K562 (cell line): ENCODE results near the gene ADD1. TPM values are rescaled to one million over a fixed set of nuclear protein-coding genes. Genes with fewer than 3 reads are reported as not detected.
"Not testable (repeated sequence)": the region's sequence is repeated elsewhere in the genome, so short reads cannot be mapped to it uniquely, and the experiment has no call there.

ENCODE experiments used
- ATAC-seq: fragments of 200-7000 bp; cut with Tn5 transposase; 3 replicates; pipeline ENCODE4 v1.9.1; 2020; ENCODE audit warnings: moderate library complexity
- BruUV-seq: library from RNA; stranded (reverse); fragments of 400-500 nt; replicated peaks from 2 replicates; lab custom pipeline; 2021; lab: Mats Ljungman, UMichigan
- CTCF ChIA-PET: fragments of 300-600 bp; formaldehyde crosslinking; extraction: SDS; loops from one replicate; lab custom pipeline; 2021; ENCODE audit warnings: low intra/inter-chr PET ratio; lab: Yijun Ruan, JAX
- POLR2A ChIA-PET: fragments of 300-600, 350-650 bp; sonication (Branson Sonifier 250); formaldehyde crosslinking; extraction: SDS; loops from one replicate; lab custom pipeline; 2021; ENCODE audit warnings: antibody characterized with exemption, inconsistent platforms; lab: Yijun Ruan, JAX
- DNase-seq, 4 experiments: peaks; one replicate each; pipeline versions ENCODE4 v3.0.0 to v3.0.0-alpha.2; 2011 to 2018; ENCODE audit warnings: low spot score in 3 of 4, mixed read lengths in 3 of 4; ENCODE audit errors: extremely low read depth in 1 of 4
- FAIRE-seq: peaks from 2 replicates; lab custom pipeline; 2011; peaks lifted over from hg19 to GRCh38; lab: Jason Lieb, UNC
- H2AFZ ChIP-seq: 2 replicates; pipeline ENCODE4 v1.6.0; 2011; ENCODE audit warnings: low read depth, low read length, control low read depth, inconsistent platforms
- H3K27ac ChIP-seq: fragments of 200-600 bp; 3 replicates; pipeline ENCODE4 v1.8.0; 2011; ENCODE audit warnings: low read depth, mild to moderate bottlenecking, control low read depth, inconsistent platforms, low read length, moderate library complexity, mixed read lengths; ENCODE audit errors: extremely low read depth
- H3K27me3 ChIP-seq, 2 experiments: fragments of 300-600 bp in 1 of 2; 2 replicates in 1 of 2; 3 replicates in 1 of 2; pipeline versions ENCODE4 v1.6.0 to v1.8.0; 2011; ENCODE audit warnings: inconsistent platforms in 2 of 2, low read length in 2 of 2, mild to moderate bottlenecking in 1 of 2, mixed read lengths in 1 of 2, moderate library complexity in 1 of 2; ENCODE audit not compliant: control insufficient read depth in 2 of 2, insufficient read depth in 2 of 2
- H3K36me3 ChIP-seq: fragments of 300-600 bp; 3 replicates; pipeline ENCODE4 v1.8.0; 2011; ENCODE audit warnings: mild to moderate bottlenecking, low read length, inconsistent platforms; ENCODE audit not compliant: control insufficient read depth, insufficient read depth
- H3K4me1 ChIP-seq, 2 experiments: fragments of 200-600 bp in 1 of 2; replicated peaks in 1 of 2; 2 replicates in 1 of 2; 3 replicates in 1 of 2; pipeline versions ENCODE4 v1.5.1 to v1.8.0; 2011; ENCODE audit warnings: inconsistent platforms in 2 of 2, low read length in 2 of 2, mild to moderate bottlenecking in 1 of 2, mixed read lengths in 1 of 2, moderate library complexity in 1 of 2; ENCODE audit not compliant: control insufficient read depth in 2 of 2, insufficient read depth in 2 of 2
- H3K4me2 ChIP-seq: 2 replicates; pipeline ENCODE4 v1.6.1; 2011; ENCODE audit warnings: low read length, control low read depth, inconsistent platforms, mixed read lengths; ENCODE audit not compliant: insufficient read depth
- H3K4me3 ChIP-seq: fragments of 200-600 bp; sonication (generic), shearing (Covaris generic); 2 replicates; pipeline ENCODE4 v1.5.1; 2016; ENCODE audit warnings: control low read depth, inconsistent platforms
- H3K79me2 ChIP-seq: fragments of 200-600 bp; 3 replicates; pipeline ENCODE4 v1.8.0; 2011; ENCODE audit warnings: low read length, inconsistent platforms; ENCODE audit not compliant: control insufficient read depth, insufficient read depth
- H3K9ac ChIP-seq, 2 experiments: 2 replicates each; pipeline versions ENCODE4 v1.6.0 to v1.6.1; 2011; ENCODE audit warnings: low read depth in 2 of 2, low read length in 2 of 2, control low read depth in 1 of 2, inconsistent platforms in 1 of 2, mild to moderate bottlenecking in 1 of 2, mixed read lengths in 1 of 2; ENCODE audit not compliant: insufficient read depth in 1 of 2
- H3K9me1 ChIP-seq: one replicate; pipeline ENCODE4 v1.6.0; 2011; ENCODE audit warnings: inconsistent platforms, mild to moderate bottlenecking, low read length, moderate library complexity; ENCODE audit not compliant: control insufficient read depth, insufficient read depth
- H3K9me3 ChIP-seq: replicated peaks from 2 replicates; pipeline ENCODE4 v1.5.1; 2011; ENCODE audit warnings: low read depth, low read length, inconsistent platforms; ENCODE audit not compliant: control insufficient read depth, insufficient read depth
- H4K20me1 ChIP-seq: replicated peaks from 2 replicates; pipeline ENCODE4 v1.6.1; 2011; ENCODE audit warnings: low read length, inconsistent platforms, mixed read lengths; ENCODE audit not compliant: control insufficient read depth, insufficient read depth
- NFE2 ChIP-seq: IDR thresholded peaks from 2 replicates; pipeline ENCODE4 v1.6.1; 2014; ENCODE audit warnings: antibody characterized with exemption, low read depth
- SMAD4 ChIP-seq: fragments of 250-450 bp; sonication (Bioruptor Pico); conservative IDR thresholded peaks from 2 replicates; pipeline ENCODE4 v1.8.0; 2021; ENCODE audit warnings: inconsistent platforms, mild to moderate bottlenecking, moderate library complexity
- WGBS: fragments of 100-300 bp; shearing (Covaris generic); methylation state at CpG from one replicate; pipeline ENCODE4 v1.1.6; 2016; ENCODE audit warnings: low coverage, mixed read lengths; ENCODE audit not compliant: insufficient coverage; ENCODE audit errors: missing lambda C conversion rate; 5-methylcytosine and 5-hydroxymethylcytosine counted together
- in situ Hi-C: fragments of 300-500 bp; cut with MboI; formaldehyde crosslinking; loops from 4 replicates; pipeline ENCODE4 v1.15.0; 2018; ENCODE audit warnings: inconsistent platforms, mixed read lengths
- intact Hi-C: fragments of 100-400 bp; cut with micrococcal nuclease; formaldehyde crosslinking; loops from 2 replicates; pipeline ENCODE4 v1.14.2; 2022
- polyA plus RNA-seq, 8 experiments: library from polyadenylated mRNA; depleted of rRNA in 4 of 8; stranded (reverse) in 5 of 8; unstranded in 3 of 8; fragments of >200 nt; fragmentation: Nextera tagmentation in 2 of 8; fragmentation: Illumina TruSeq in 1 of 8; extraction: Ambion mirVana in 2 of 8; extraction: Trizol in 1 of 8; gene quantifications; 2 replicates each; pipeline versions ENCODE4 v1.2.1 to v1.2.3, GENCODE V29; 2011 to 2014; ENCODE audit warnings: inconsistent platforms in 1 of 8, missing spikeins in 1 of 8
- total RNA-seq, 7 experiments: library from RNA; depleted of rRNA in 6 of 7; stranded (reverse); fragments of >200 nt in 6 of 7; fragmentation: Illumina TruSeq in 2 of 7; extraction: Trizol in 2 of 7; gene quantifications; 2 replicates each; pipeline versions ENCODE4 v1.2.1 to v1.2.3, GENCODE V29; 2011 to 2021; ENCODE audit warnings: low replicate concordance in 1 of 7
- TF ChIP-seq, protein P1 (sequence below): sonication (generic); formaldehyde crosslinking; IDR thresholded peaks from 2 replicates; pipeline ENCODE4 v1.8.1; 2022; ENCODE audit warnings: missing genetic modification reagents
- TF ChIP-seq, protein P2 (sequence below): sonication (generic); formaldehyde crosslinking; IDR thresholded peaks from 2 replicates; pipeline ENCODE4 v1.4.0; 2020; ENCODE audit warnings: mild to moderate bottlenecking, missing genetic modification reagents
- TF ChIP-seq, protein P3 (sequence below): fragments of 200-800 bp; sonication (Bioruptor generic); IDR thresholded peaks from 2 replicates; pipeline ENCODE4 v1.6.1; 2017; ENCODE audit warnings: missing genetic modification characterization, missing compliant biosample characterization

Gene ADD1
- total and polyA plus RNA-seq, 9 of the 15 experiments (the other 6 are each of a cell fraction or from before 2014, with no cell fraction given) = 17.5 to 153 (median 74.0) TPM

DNA sequence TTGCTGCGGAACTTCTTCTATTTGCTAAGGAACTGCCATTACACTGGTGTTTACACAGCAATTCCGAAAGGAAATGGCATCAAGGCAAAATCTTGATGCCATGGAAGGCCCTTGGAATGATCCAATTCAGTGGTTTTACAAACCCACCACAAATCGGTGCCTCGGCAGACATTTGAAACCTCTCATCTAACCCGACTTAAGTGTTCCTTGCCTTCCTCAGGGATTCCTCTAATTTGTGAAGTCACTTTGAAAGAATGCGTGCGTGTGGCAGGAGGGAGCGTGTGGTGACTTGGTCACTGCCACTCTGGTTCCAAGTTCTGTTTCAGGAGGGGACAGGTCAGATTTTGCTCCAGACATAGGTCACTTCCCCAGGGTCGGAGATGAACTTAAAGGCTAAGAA is 114.8 kb downstream of the ADD1 start:
- 83% methylated on average over 9 of the region's 9 CpGs for WGBS
- H3K4me1 ChIP-seq = peaks cover 7 to 11% of the 10 kb centered on the region in 2 experiments; a peak in 3 of 5 replicates
- ChIA-PET CTCF (no interaction called here), POLR2A (no interaction called here)
- in situ Hi-C loops (no loop called here), intact Hi-C loops (no loop called here)
- no peak for ATAC-seq
- H3K9me3 ChIP-seq = peaks cover 8% of the 10 kb centered on the region
- H3K27me3 ChIP-seq = no peaks in the 10 kb centered on the region
- FAIRE-seq = no peak
- H3K4me3 ChIP-seq = no peak overlapping the region
- no peaks in the 10 kb centered on the region for H3K9me1 ChIP-seq
- H3K36me3 ChIP-seq = peaks cover 73% of the 10 kb centered on the region
- peaks cover 67% of the 10 kb centered on the region for H3K79me2 ChIP-seq
- BruUV-seq = no TSS peak
- H3K4me2 ChIP-seq = no peak overlapping the region
- DNase-seq = no peak
- peaks cover 15% of the 10 kb centered on the region for H4K20me1 ChIP-seq
- H2AFZ ChIP-seq = no peak overlapping the region
- H3K9ac ChIP-seq = no peak overlapping the region
- H3K27ac ChIP-seq = no peak overlapping the region
- no peak for TF ChIP-seq NFE2
- TF ChIP-seq SMAD4 (CRISPR knock-in tag) = no peak
- TF ChIP-seq, protein P1, sequence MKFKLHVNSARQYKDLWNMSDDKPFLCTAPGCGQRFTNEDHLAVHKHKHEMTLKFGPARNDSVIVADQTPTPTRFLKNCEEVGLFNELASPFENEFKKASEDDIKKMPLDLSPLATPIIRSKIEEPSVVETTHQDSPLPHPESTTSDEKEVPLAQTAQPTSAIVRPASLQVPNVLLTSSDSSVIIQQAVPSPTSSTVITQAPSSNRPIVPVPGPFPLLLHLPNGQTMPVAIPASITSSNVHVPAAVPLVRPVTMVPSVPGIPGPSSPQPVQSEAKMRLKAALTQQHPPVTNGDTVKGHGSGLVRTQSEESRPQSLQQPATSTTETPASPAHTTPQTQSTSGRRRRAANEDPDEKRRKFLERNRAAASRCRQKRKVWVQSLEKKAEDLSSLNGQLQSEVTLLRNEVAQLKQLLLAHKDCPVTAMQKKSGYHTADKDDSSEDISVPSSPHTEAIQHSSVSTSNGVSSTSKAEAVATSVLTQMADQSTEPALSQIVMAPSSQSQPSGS (CRISPR knock-in tag) = no peak
- TF ChIP-seq, protein P2, sequence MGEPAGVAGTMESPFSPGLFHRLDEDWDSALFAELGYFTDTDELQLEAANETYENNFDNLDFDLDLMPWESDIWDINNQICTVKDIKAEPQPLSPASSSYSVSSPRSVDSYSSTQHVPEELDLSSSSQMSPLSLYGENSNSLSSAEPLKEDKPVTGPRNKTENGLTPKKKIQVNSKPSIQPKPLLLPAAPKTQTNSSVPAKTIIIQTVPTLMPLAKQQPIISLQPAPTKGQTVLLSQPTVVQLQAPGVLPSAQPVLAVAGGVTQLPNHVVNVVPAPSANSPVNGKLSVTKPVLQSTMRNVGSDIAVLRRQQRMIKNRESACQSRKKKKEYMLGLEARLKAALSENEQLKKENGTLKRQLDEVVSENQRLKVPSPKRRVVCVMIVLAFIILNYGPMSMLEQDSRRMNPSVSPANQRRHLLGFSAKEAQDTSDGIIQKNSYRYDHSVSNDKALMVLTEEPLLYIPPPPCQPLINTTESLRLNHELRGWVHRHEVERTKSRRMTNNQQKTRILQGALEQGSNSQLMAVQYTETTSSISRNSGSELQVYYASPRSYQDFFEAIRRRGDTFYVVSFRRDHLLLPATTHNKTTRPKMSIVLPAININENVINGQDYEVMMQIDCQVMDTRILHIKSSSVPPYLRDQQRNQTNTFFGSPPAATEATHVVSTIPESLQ (CRISPR knock-in tag) = no peak
- TF ChIP-seq, protein P3, sequence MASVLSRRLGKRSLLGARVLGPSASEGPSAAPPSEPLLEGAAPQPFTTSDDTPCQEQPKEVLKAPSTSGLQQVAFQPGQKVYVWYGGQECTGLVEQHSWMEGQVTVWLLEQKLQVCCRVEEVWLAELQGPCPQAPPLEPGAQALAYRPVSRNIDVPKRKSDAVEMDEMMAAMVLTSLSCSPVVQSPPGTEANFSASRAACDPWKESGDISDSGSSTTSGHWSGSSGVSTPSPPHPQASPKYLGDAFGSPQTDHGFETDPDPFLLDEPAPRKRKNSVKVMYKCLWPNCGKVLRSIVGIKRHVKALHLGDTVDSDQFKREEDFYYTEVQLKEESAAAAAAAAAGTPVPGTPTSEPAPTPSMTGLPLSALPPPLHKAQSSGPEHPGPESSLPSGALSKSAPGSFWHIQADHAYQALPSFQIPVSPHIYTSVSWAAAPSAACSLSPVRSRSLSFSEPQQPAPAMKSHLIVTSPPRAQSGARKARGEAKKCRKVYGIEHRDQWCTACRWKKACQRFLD (CRISPR knock-in tag) = no peak

DNA sequence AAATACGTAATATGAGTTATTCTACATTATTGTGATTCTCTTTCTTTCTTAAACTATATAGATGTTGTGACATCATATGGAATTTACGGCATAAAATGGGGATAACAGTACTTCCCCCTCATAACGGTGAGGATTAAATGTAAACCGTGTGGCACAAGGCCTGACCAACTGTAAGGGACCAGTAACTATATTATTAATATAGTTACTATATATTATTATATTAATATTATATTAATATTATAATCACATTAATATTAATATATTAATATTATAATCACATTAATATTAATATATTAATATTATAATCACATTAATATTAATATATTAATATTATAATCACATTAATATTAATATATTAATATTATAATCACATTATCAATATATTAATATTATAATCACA is 116.8 kb downstream of the ADD1 start:
- H3K9ac ChIP-seq, CTCF ChIA-PET, H3K4me3 ChIP-seq, H3K9me1 ChIP-seq, H3K9me3 ChIP-seq, H3K27me3 ChIP-seq, FAIRE-seq, DNase-seq, H3K4me2 ChIP-seq, in situ Hi-C loops, H2AFZ ChIP-seq, BruUV-seq, intact Hi-C loops, H3K27ac ChIP-seq, ATAC-seq: not testable (repeated sequence)
- POLR2A ChIA-PET = interaction anchor here (0.6 kb wide), 1 partner anchor 86 kb away, joined by 4 read pairs; no protein-coding TSS in a partner anchor
- WGBS = 92% methylated on average over 4 of the region's 4 CpGs
- H4K20me1 ChIP-seq = peaks cover 11% of the 10 kb centered on the region
- H3K36me3 ChIP-seq = peaks cover 55% of the 10 kb centered on the region
- H3K79me2 ChIP-seq = peaks cover 75% of the 10 kb centered on the region
- H3K4me1 ChIP-seq = peaks cover 20 to 24% of the 10 kb centered on the region in 2 experiments; a peak in 4 of 5 replicates
